DMS153 (cell line): ENCODE results near the gene RAB31.

Source experiments
- DNase-seq: peaks from one replicate; lab custom pipeline; 2025; lab: John Stamatoyannopoulos, UW

RAB31 gene

DNA sequence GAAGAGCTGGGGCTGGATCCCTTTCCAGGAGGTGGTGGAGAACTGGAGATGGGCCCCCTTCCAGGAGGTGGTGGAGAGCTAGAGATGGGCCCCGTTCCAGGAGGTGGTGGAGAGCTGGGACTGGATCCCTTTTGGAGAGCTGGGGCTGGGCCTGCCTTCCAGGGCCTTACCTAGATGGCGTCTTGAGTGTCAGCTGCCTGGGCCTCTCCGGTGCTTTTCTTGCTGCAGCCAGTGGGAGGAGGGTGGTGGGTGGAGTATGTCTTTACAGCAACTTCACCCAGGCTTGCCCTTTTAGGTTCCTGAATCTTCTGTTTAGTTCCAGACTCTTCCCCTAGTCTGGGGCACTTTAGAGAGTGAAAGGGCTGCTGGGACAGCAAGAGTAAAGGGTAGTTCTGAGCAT is 158.5 kb downstream of the RAB31 start:
- no peak for DNase-seq

GRCh38 chr18:9867071-9867594 is 159.0 kb downstream of the RAB31 start:
- no peak for DNase-seq

DNA sequence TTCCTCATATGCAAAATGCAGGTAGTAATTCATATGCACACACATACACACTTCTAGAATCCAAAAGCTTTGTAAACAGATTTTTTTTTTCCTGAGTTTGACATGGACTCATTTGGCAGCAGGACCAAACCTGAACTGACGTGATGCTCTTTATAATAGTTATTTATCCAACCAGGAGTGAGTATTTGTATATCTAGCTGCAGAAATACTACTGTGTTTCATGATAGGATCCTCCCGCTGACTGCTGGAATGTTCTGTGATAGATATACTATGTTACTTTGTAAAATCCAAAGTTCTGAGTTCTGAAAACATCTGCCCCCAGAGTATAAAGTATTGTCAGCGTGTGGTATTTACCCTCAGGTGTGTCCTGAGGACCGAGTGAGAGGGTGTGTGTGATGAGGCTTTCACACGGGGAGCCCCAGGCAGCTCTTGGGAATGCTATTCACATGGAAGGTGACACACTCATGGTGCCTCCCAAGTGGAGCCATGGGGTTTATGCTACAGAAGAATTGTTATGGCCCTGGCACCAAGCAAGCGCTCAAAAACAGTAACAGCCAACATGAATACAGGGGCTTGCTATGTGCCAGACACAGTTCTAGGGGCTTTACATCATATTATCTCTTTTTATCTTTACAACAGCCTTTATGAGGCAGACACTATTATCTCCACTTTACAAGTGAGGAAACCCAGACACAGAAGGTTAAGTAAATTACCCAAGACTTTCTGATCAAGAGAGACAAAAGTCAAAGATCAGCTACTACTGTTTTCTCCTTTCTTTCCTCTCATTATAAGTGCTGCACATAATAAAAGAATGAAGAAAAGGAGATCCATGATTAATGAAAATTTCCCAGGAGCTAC is 161.0 kb downstream of the RAB31 start:
- DNase-seq = no peak

- no peak for DNase-seq
Observed at GRCh38 chr18:9869715-9870430, 161.8 kb downstream of the RAB31 start.

DNA sequence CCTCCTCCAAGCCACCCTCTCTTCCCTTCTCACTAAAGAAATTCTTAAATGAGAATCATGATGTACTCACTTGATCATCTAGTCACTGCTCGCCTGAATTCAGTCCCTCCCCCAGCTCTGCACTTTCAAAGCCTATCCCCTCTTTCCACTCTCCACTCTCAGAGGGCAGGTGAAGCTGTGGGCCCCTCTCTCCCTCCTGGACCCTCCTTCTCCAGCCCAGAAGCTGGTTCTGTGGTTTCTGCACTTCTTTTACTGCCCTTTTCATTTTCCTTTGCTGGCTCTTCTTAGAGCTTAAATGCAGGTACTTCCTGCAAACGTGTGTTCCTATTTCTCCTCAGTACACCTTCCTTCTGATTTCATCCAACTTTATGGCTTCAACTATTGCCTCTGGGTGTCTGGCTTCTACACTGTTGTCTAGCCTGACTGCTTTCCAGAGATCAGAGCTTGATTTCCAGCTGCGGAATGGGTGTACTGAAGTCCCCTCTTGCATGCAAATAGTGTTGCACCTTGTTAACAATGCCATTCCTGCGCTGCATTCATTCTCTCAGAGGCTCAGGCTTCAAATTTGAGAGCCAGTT is 162.4 kb downstream of the RAB31 start:
- DNase-seq = no peak

GRCh38 chr18:9871244-9871746 is 163.2 kb downstream of the RAB31 start:
- DNase-seq = no peak

- DNase-seq = no peak
Observed at GRCh38 chr18:9872823-9873222, 164.7 kb downstream of the RAB31 start.

DNA sequence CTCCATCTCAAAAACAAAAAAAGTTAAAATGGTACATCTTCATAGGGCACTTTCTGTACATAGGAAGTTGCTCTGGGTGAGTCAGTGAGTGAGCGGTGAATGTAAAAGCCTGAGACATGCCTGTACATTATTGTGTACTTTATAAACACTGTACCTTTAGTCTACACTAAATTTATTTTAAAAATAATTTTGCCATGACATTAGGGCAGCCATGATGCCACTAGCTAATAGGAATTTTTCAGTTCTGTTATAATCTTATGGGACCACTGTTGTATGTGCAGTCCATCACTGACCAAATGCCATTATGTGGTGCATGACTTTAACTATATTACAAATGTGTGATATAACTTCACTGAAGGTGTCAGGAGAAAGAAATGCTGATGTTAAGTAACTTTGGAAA is 166.6 kb downstream of the RAB31 start:
- DNase-seq = no peak

- DNase-seq = no peak
Observed at GRCh38 chr18:9876212-9876866, 168.2 kb downstream of the RAB31 start.

DNA sequence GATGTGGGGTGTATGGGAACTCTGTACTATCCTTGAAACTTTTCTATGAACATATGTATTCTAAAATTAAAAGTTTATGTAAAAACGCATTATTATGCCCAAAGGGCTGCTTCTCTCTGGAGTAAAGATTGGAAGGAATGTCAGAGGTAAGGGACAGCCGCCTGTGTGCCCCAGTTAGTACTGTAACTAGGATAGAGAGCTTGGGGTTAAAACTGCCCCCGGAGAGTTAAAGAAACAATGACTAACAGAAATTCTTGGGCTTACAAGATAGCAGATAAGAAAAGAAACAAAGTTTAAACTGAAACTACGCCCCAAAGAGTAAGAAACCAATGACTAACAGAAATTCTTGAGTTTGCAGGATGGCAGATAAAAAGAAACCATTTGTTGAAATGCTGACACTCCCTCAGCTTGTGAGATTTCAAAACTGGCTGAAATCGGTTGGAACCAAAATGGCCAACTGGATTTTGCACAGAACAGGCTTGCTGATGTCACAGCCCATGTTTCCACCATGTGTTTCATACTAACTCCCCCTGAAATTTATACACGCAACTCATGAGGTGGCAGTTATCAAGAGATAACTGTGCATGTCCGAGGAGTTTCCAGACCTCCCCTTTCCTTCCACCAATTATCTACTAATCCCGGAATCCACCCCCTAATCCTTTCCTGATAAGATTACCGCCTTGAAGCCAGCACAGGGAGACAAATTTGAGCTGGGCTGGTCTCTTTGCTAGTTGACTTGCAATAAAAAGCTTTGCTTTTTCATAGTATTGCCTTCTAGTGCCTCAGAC is 169.0 kb downstream of the RAB31 start:
- no peak for DNase-seq

GRCh38 chr18:9877655-9878014 is 169.5 kb downstream of the RAB31 start:
- no peak for DNase-seq

- DNase-seq = no peak
Observed at GRCh38 chr18:9878095-9878494, 170.0 kb downstream of the RAB31 start.

DNA sequence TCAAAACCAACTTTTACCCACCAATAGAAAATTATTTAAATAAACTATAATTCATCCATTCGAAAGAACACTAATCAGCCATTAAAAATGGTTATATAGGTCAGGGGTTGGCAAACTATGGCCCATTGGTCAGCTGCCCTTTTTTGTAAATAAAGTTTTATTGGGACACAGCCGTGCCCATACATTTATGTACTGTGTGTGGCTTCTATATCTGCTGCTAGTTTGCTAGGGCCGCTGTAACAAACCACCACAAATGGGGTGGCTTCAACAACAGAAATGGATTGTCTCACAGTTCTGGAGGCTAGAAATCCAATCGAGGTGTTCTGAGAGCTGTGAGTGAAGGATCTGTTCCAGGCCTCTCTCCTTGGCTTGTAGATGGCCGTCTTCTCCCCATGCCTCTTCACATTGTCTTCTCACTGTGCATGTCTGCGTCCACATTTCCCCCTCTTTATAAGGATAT is 170.7 kb downstream of the RAB31 start:
- DNase-seq = no peak

GRCh38 chr18:9884090-9884489 is 176.0 kb downstream of the RAB31 start:
- DNase-seq = no peak

DNA sequence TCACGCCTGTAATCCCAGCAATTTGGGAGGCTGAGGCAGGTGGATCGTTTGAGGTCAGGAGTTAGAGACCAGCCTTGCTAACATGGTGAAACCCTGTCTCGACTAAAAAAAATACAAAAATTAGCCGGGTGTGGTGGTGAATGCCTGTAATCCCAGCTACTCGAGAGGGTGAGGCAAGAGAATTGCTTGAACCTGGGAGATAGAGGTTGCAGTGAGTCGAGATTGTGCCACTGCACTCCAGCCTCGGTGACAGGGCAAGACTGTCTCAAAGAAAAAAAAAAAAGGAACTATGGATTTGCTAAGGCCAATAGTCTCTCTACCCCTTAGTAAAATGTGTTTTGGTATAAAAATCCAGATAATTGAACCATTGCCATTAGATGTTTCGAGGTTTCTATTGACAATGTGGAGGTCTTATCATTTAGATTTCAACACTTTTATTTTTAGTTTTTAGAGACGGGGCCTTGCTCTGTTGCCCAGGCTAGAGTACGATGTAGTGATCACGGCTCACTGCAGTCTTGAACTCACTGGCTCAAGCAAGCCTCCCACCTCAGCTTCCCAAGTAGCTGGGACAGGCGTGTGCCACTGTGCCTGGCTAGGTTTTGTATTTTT is 176.5 kb downstream of the RAB31 start:
- DNase-seq = no peak

- DNase-seq = no peak
Observed at GRCh38 chr18:9885170-9886004, 177.3 kb downstream of the RAB31 start, which contains the start of gene TXNDC2. TXNDC2 (plus strand) TSS chr18:9885973; CDS start chr18:9886681, 708 bp downstream.

GRCh38 chr18:9886005-9886348 is 177.9 kb downstream of the RAB31 start:
- no peak for DNase-seq

DNA sequence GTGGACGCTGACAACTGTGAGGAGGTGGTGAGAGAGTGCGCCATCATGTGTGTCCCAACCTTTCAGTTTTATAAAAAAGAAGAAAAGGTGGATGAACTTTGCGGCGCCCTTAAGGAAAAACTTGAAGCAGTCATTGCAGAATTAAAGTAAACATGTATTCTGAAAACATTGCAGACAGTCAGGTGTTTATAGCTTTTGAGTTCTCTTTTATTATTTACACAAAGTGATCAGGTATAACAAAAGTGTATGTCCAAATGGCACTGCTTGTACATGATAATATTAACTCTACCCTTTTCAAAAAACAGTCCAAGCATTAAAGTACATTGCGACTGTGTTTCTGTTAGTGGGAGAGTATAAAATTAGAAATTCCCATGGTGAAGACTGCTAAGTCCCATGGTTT is 179.9 kb downstream of the RAB31 start:
- no peak for DNase-seq

- DNase-seq = no peak
Observed at GRCh38 chr18:9890196-9890595, 182.1 kb downstream of the RAB31 start.

GRCh38 chr18:9890957-9891356 is 182.9 kb downstream of the RAB31 start:
- no peak for DNase-seq
